Myocyte (in vitro differentiated cells): Measurements from ENCODE around the gene OR1K1. TPM values are rescaled to one million over a fixed set of nuclear protein-coding genes. Genes with fewer than 3 reads are reported as not detected.

Source experiments
- DNase-seq: peaks from one replicate; pipeline ENCODE4 v3.0.0-alpha.2; 2012; ENCODE audit warnings: low read depth
- total RNA-seq: library from RNA; depleted of rRNA; stranded (reverse); fragments of >200 nt; gene quantifications from 2 replicates; pipeline ENCODE4 v1.2.3, GENCODE V29; 2014

The OR1K1 gene
- total RNA-seq, 1 donor from 2014 or later: not detected

DNA sequence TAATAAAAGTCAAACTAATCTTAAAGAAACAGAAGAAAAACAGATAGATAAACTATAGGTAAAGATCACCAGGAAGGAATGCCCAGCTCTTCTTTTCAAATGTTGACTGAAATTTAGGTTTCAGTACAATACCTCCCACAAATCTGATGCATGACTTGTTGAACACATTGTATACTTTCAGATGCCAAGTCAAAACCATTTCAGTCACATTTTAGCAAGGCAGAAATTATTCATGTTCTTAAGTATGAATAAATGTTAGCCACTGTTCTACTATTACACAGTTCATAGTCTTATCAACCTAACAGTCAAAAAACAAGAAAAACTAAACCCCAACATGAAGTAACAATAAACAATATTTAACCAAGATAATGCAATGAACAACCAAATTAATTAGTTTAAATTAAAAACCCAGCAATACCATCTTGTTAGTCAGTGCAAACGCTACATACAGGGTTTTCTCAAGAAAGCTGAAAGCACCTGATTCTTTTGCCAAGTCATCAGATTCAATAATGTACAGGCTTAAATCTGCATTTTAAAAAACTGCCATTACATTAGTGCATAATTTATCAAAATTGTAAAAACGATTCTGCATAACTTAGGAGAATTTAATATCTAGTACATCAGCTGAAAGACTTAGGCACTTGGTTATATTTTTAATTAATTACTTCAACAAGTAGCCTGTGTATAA lies 48.5 kb downstream of the OR1K1 start:
- no peak for DNase-seq

Other genes starting within 250 kb of the OR1K1 start
- not detected in 2 replicates for gene OR1N2, start 247.0 kb upstream of the OR1K1 start, total RNA-seq
- not detected in 2 replicates for gene OR1L8, start 216.7 kb upstream of the OR1K1 start, total RNA-seq
- not detected in 2 replicates for gene OR1Q1, start 185.4 kb upstream of the OR1K1 start, total RNA-seq
- not detected in 2 replicates for gene OR1B1, start 142.5 kb upstream of the OR1K1 start, total RNA-seq
- not detected in 2 replicates for gene OR1L1, start 138.4 kb upstream of the OR1K1 start, total RNA-seq
- not detected in 2 replicates for gene OR1L3, start 125.0 kb upstream of the OR1K1 start, total RNA-seq
- gene OR1L4, start 76.1 kb upstream of the OR1K1 start, total RNA-seq: not detected in 2 replicates
- gene OR1L6, start 57.8 kb upstream of the OR1K1 start, total RNA-seq: not detected in 2 replicates
- not detected in 2 replicates for gene OR5C1, start 11.2 kb upstream of the OR1K1 start, total RNA-seq
- gene PDCL, start 28.5 kb downstream of the OR1K1 start, total RNA-seq: 15.1 and 17.6 TPM in 2 replicates
- 89.2 and 130 TPM in 2 replicates for gene RC3H2, start 105.2 kb downstream of the OR1K1 start, total RNA-seq
- 14.4 and 17.1 TPM in 2 replicates for gene ZBTB6, start 113.2 kb downstream of the OR1K1 start, total RNA-seq
- 3.8 and 7.0 TPM in 2 replicates for gene ZBTB26, start 131.4 kb downstream of the OR1K1 start, total RNA-seq
- 32.5 and 36.0 TPM in 2 replicates for gene RABGAP1, start 140.9 kb downstream of the OR1K1 start, total RNA-seq
- gene GPR21, start 233.5 kb downstream of the OR1K1 start, total RNA-seq: 0.42 TPM in 1 of 2 replicates, not detected in the other